ELF-1 (cell line): ENCODE results near the gene ZMYM4.
"Not testable (repeated sequence)": the region's sequence is repeated elsewhere in the genome, so short reads cannot be mapped to it uniquely, and the experiment has no call there.

Experiments
- DNase-seq: peaks from one replicate; pipeline ENCODE4 v3.0.0-alpha.2; 2016; ENCODE audit warnings: low read depth, low spot score

Gene ZMYM4

DNA sequence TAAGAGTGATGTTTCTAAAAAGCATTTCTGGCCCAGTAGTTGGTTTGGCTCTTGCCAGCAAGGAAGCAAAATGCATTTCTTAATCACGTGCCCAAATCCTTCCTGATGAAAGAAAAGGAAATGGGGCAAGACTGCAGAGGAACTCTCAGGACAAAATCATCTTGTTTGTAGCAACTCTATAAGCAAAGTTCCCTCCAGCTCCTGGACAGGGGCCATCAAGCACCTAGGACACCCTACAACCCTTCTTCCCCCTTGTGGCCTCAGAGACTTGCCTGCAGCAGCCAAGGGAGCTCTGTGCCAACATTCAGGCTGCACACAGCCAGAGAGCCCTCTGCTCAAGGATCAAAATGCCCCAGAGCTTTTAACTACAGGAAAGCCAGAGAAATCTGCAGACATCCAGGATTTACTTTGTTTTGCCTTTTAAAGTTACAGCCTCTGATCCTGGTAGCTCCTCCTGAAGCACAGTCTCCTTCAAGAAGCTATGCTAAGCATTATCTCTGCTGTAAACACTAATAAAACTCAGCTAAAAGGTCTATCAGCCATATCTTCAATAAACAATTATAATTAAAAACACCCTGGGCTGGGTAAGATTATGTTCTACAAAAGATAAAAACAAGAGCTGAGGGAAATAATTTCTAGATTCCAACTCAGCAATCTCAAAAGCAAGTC, 183.7 kb downstream of the ZMYM4 start:
- DNase-seq: no peak

DNA sequence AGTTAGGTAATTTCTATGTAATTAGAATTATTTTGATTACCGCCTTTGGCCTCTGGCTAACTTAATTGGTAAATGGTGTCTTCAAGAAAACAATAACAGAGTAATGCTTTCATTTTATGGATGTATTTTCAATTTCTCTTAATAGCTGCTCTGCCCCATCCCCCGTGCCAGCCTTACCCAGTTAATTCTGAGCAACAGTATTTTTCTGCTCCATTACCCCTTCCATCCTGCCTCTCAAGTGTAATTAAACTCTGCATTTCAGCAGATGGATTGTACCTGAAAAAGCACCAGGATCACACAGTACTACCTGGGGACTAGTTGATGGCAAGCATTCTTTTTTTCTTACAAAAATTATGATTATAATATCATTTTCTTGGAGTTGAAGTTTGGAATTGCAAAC, 184.5 kb downstream of the ZMYM4 start:
- no peak for DNase-seq

DNA sequence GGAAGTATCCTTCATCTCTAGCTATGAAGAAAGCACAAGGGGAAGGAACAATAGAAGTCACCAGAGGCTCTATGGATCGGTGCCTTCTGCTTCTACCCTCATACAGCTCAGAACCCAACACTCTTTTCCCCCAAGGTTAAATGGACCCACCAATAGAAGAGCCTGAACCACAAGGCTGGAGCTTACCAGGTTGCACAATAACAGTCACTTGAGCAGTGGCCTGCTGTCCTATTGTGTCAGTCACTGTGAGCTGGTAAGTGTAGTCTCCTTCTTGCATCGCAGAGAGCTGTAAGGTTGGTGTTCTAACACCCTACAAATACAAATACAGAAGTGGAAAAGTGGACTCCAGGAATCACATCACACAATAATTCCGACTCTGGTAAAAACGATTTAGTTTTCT, 185.7 kb downstream of the ZMYM4 start:
- DNase-seq: no peak

GRCh38 chr1:35454616-35455015, 186.1 kb downstream of the ZMYM4 start:
- no peak for DNase-seq

- no peak for DNase-seq
Observed at GRCh38 chr1:35460796-35461195, 192.3 kb downstream of the ZMYM4 start.

- DNase-seq: no peak
Observed at GRCh38 chr1:35461966-35462651, 193.6 kb downstream of the ZMYM4 start.

- DNase-seq: no peak
Observed at GRCh38 chr1:35463232-35463631, 194.7 kb downstream of the ZMYM4 start.

DNA sequence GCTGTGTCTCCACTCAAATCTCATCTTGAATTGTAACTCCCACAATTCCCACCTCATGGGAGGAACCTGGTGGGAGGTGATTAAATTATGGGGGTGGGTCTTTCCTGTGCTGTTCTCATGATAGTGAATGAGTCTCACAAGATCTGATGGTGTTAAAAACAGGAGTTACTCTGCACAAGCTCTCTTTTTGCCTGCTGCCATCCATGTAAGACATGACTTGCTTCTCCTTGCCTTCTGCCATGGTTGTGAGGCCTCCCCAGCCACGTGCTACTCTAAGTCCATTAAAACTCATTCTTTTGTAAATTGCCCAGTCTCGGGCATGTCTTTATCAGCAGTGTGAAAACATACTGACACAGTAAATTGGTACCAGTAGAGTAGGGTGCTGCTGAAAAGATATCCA, 195.2 kb downstream of the ZMYM4 start:
- DNase-seq: not testable (repeated sequence)

DNA sequence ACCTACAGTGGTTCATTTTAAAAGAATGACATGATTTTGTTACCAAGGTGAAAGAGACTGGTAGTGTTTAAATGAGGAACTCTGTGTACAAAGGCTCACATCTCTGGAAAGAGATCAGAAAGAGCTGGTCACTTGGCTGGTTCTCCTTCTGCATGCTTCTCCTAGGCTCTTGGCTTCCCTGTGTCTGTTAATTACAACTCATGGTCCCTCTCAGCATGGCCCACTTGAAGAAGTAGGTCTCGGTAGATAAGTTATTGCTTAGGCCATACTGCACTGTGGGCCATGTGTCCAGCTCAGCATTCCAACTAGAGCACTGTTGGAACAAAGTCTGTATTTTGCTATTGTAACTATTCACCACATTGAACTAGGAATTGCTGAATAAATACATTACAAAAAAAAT, 197.6 kb downstream of the ZMYM4 start:
- DNase-seq: no peak

DNA sequence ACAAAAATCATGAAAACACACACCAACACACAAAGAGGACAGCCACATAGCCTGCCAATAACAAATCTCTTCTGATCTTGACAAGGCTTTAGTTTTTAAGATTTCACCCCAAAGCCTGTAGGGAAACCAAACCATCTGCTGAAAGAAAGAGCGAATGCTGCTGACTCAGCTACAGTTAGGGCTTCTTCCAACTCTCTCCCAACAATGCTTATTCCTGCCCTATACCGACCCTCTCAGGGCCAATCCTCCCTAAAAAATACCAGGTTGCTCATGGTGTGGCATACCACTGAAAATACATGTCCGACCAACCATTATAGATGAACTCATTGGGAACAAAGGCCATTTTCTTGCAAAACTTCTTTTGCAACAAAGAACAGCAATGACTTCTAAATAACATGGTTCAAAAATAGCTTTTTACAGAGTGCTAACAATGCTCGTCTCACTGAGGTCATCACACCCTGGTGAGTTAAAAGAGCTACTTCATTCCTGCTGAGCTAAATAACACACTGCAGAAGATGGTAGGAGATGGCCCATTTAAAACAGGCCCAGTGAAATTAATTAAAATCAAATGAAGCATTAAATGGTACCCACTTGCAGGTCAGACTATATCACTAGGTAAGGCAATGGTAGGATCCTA, 202.6 kb downstream of the ZMYM4 start:
- DNase-seq: peak; percentile 14
